Panc1 (cell line): ENCODE measurements around the gene RAB26. TPM values are rescaled to one million over a fixed set of nuclear protein-coding genes. Genes with fewer than 3 reads are reported as not detected.

Experiments
- ATAC-seq: fragments of 200-7000 bp; cut with Tn5 transposase; 2 replicates; pipeline ENCODE4 v1.9.1; 2020; ENCODE audit warnings: mild to moderate bottlenecking, moderate library complexity
- BruUV-seq: library from RNA; stranded (reverse); fragments of 400-500 nt; replicated peaks from 2 replicates; lab custom pipeline; 2021; lab: Mats Ljungman, UMichigan
- CTCF ChIA-PET: fragments of 300-600 bp; sonication (Branson Sonifier 250); formaldehyde crosslinking; loops from one replicate; lab custom pipeline; 2022; ENCODE audit warnings: antibody characterized with exemption; lab: Charles Lee
- POLR2A ChIA-PET: fragments of 300-600 bp; sonication (Branson Sonifier 250); formaldehyde crosslinking; loops from one replicate; lab custom pipeline; 2022; ENCODE audit warnings: antibody characterized with exemption; lab: Charles Lee
- DNase-seq: peaks from one replicate; pipeline ENCODE4 v3.0.0-alpha.2; 2010; ENCODE audit warnings: low read depth, low spot score
- H3K27ac ChIP-seq: 2 replicates; pipeline ENCODE4 v1.5.1; 2011; ENCODE audit warnings: mild to moderate bottlenecking, low read length, inconsistent platforms
- H3K27me3 ChIP-seq: fragments of 200-500 bp; sonication (Bioruptor generic); 2 replicates; pipeline ENCODE4 v1.6.0; 2014; ENCODE audit warnings: low read length, inconsistent platforms; ENCODE audit not compliant: control insufficient read depth, insufficient read depth
- H3K36me3 ChIP-seq: fragments of 200-500 bp; sonication (Bioruptor generic); 2 replicates; pipeline ENCODE4 v1.5.1; 2014; ENCODE audit warnings: inconsistent platforms, mild to moderate bottlenecking, low read length, moderate library complexity; ENCODE audit not compliant: control insufficient read depth, insufficient read depth
- H3K4me1 ChIP-seq: 2 replicates; pipeline ENCODE4 v1.5.1; 2011; ENCODE audit warnings: inconsistent platforms, mild to moderate bottlenecking, low read length, moderate library complexity; ENCODE audit not compliant: control insufficient read depth, insufficient read depth
- H3K4me3 ChIP-seq, 2 experiments: 2 replicates each; pipeline ENCODE4 v1.5.1; 2011 to 2012; ENCODE audit warnings: low read depth in 2 of 2, low read length in 2 of 2, mild to moderate bottlenecking in 2 of 2, inconsistent platforms in 1 of 2, moderate library complexity in 1 of 2
- H3K9me3 ChIP-seq: fragments of 200-500 bp; sonication (Bioruptor generic); 2 replicates; pipeline ENCODE4 v1.5.1; 2014; ENCODE audit warnings: low read depth, mild to moderate bottlenecking, inconsistent platforms, low read length, moderate library complexity; ENCODE audit not compliant: control insufficient read depth, insufficient read depth
- POLR2AphosphoS5 ChIP-seq: IDR thresholded peaks from 2 replicates; pipeline ENCODE4 v1.6.1; 2012; ENCODE audit warnings: mild to moderate bottlenecking, low read depth, low read length, moderate library complexity
- SIN3A ChIP-seq: IDR thresholded peaks from 2 replicates; pipeline ENCODE4 v1.6.1; 2012; ENCODE audit warnings: low read depth, mild to moderate bottlenecking, low read length, moderate library complexity, borderline replicate concordance; ENCODE audit not compliant: insufficient read depth
- TCF7L2 ChIP-seq: IDR thresholded peaks from 2 replicates; pipeline ENCODE4 v1.6.1; 2011; ENCODE audit warnings: mild to moderate bottlenecking, low read depth, low read length, inconsistent platforms
- in situ Hi-C: cut with HindIII; loops from 2 replicates; pipeline ENCODE4 v1.10.0; 2016; ENCODE audit warnings: low sequenced_read_pairs, low pct_unique_long_range_greater_than_20kb
- intact Hi-C: fragments of 100-400 bp; cut with micrococcal nuclease; formaldehyde crosslinking; loops from one replicate; pipeline ENCODE4 v1.10.0; 2022; ENCODE audit not compliant: unreplicated experiment
- total RNA-seq: library from RNA; stranded (reverse); gene quantifications from one replicate; pipeline ENCODE4 v1.2.1, GENCODE V29; 2021; ENCODE audit not compliant: unreplicated experiment
- TF ChIP-seq, protein P1 (sequence below): fragments of 450-650 bp; IDR thresholded peaks from 2 replicates; pipeline ENCODE4 v1.5.1; 2017; ENCODE audit warnings: mild to moderate bottlenecking
- TF ChIP-seq, protein P2 (sequence below), 2 experiments: IDR thresholded peaks; 2 replicates each; pipeline ENCODE4 v1.6.1; 2011 to 2012; ENCODE audit warnings: low read depth in 2 of 2, control low read depth in 1 of 2, low read length in 1 of 2, mild to moderate bottlenecking in 1 of 2, moderate library complexity in 1 of 2; ENCODE audit not compliant: insufficient read depth in 1 of 2

Gene RAB26
- total RNA-seq, 1 experiment from 2014 or later = 92.2 TPM

DNA sequence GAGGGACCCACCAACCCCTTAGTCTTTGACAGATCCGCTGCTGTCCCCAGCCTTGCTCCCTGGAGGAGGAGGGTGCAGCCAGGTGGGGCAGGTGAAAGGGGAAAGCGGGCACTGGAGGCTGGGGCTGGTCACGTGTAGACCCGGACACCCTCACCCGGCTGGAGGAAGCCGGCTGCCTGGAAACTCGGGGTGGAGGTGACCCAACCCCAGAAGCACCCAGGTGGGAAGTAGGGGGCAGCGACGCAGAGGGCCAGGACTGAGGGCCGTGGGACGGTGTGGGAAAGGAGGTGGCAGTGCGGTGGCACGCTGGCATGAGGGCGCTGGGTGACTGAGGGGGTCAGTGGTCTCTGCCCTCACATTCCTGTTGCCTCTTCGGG lies 9.8 kb downstream of the RAB26 start:
- H3K4me1 ChIP-seq = peaks cover 34% of the 10 kb centered on the region
- H3K36me3 ChIP-seq = peaks cover 15% of the 10 kb centered on the region; the same call in 1 of the 2 replicates
- DNase-seq = no peak
- CTCF ChIA-PET = no interaction called here
- peak overlapping the region; percentile 98 to 99 for H3K4me3 ChIP-seq
- peak overlapping the region; percentile 87 for H3K27ac ChIP-seq
- no peaks in the 10 kb centered on the region for H3K27me3 ChIP-seq
- no peak for TF ChIP-seq TCF7L2
- TF ChIP-seq SIN3A = no peak
- no peak for TF ChIP-seq POLR2AphosphoS5
- TF ChIP-seq, protein P1, sequence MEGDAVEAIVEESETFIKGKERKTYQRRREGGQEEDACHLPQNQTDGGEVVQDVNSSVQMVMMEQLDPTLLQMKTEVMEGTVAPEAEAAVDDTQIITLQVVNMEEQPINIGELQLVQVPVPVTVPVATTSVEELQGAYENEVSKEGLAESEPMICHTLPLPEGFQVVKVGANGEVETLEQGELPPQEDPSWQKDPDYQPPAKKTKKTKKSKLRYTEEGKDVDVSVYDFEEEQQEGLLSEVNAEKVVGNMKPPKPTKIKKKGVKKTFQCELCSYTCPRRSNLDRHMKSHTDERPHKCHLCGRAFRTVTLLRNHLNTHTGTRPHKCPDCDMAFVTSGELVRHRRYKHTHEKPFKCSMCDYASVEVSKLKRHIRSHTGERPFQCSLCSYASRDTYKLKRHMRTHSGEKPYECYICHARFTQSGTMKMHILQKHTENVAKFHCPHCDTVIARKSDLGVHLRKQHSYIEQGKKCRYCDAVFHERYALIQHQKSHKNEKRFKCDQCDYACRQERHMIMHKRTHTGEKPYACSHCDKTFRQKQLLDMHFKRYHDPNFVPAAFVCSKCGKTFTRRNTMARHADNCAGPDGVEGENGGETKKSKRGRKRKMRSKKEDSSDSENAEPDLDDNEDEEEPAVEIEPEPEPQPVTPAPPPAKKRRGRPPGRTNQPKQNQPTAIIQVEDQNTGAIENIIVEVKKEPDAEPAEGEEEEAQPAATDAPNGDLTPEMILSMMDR = no peak
- BruUV-seq = no TSS peak
- in situ Hi-C loops (no loop called here), intact Hi-C loops (no loop called here)
- no peaks in the 10 kb centered on the region for H3K9me3 ChIP-seq
- ATAC-seq = no peak
- POLR2A ChIA-PET = no interaction called here

DNA sequence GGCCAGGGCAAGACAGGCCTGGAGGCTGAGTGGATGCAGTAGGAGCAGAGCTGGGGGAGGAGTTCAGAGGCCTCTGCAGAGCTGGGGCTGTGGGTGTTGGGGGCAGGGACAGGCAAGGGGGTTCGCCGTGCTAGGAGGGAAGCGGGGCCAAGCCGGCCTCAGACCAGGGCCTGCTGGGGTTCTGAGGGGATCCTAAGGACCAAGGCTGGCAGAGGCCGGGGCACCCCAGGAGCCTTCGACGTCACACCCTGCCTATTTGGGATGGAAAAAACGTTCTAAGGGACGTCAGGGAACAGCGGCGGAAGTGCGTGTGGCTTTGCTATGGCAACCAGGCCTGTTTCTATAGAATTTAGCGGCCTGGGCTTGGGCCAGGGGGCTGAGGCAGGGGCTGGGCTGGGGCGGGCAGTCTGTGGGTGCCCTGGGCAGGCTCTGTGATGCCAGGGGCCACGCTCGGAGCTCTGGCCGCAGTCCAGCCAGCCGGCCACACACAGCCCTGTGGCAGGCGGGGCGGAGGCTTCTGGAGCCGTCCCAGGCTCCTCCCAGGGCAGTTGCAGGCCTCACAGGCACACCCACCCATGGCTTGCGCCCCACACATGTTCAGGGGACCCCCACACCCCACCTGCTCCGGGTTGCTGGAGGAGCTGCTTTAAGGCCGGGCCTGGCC lies 10.9 kb downstream of the RAB26 start:
- ChIA-PET POLR2A (no interaction called here), CTCF (no interaction called here)
- H3K27me3 ChIP-seq = no peaks in the 10 kb centered on the region
- peaks cover 34% of the 10 kb centered on the region for H3K4me1 ChIP-seq
- no TSS peak for BruUV-seq
- no peak for DNase-seq
- TF ChIP-seq TCF7L2 = no peak
- TF ChIP-seq, protein P2, sequence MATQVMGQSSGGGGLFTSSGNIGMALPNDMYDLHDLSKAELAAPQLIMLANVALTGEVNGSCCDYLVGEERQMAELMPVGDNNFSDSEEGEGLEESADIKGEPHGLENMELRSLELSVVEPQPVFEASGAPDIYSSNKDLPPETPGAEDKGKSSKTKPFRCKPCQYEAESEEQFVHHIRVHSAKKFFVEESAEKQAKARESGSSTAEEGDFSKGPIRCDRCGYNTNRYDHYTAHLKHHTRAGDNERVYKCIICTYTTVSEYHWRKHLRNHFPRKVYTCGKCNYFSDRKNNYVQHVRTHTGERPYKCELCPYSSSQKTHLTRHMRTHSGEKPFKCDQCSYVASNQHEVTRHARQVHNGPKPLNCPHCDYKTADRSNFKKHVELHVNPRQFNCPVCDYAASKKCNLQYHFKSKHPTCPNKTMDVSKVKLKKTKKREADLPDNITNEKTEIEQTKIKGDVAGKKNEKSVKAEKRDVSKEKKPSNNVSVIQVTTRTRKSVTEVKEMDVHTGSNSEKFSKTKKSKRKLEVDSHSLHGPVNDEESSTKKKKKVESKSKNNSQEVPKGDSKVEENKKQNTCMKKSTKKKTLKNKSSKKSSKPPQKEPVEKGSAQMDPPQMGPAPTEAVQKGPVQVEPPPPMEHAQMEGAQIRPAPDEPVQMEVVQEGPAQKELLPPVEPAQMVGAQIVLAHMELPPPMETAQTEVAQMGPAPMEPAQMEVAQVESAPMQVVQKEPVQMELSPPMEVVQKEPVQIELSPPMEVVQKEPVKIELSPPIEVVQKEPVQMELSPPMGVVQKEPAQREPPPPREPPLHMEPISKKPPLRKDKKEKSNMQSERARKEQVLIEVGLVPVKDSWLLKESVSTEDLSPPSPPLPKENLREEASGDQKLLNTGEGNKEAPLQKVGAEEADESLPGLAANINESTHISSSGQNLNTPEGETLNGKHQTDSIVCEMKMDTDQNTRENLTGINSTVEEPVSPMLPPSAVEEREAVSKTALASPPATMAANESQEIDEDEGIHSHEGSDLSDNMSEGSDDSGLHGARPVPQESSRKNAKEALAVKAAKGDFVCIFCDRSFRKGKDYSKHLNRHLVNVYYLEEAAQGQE (IDR thresholded peaks at IDR 0.05; ENCODE audit: insufficient read depth in 1 of 2, low read depth in 2 of 2, low read length in 1 of 2) = no peak
- TF ChIP-seq, protein P1 = no peak
- no peak for TF ChIP-seq POLR2AphosphoS5
- TF ChIP-seq SIN3A = no peak
- peak overlapping the region; percentile 33 to 99 for H3K4me3 ChIP-seq
- in situ Hi-C loops (no loop called here), intact Hi-C loops (no loop called here)
- H3K27ac ChIP-seq = peak overlapping the region; percentile 87
- ATAC-seq = peak; percentile 19
- no peaks in the 10 kb centered on the region for H3K9me3 ChIP-seq
- H3K36me3 ChIP-seq = peaks cover 8% of the 10 kb centered on the region; the same call in 1 of the 2 replicates
